H9 (cell line): ENCODE data around the gene PA2G4. TPM values are rescaled to one million over a fixed set of nuclear protein-coding genes. Genes with fewer than 3 reads are reported as not detected.

ENCODE experiments used
- DNase-seq: peaks from one replicate; pipeline ENCODE4 v3.0.0-alpha.2; 2017
- H2AFZ ChIP-seq: one replicate; pipeline ENCODE4 v1.6.1; 2013; ENCODE audit warnings: mild to moderate bottlenecking, low read length, control low read depth, moderate library complexity
- H2AK5ac ChIP-seq: 2 replicates; pipeline ENCODE4 v1.6.1; 2013; ENCODE audit warnings: low read length, control low read depth, mixed read lengths; ENCODE audit not compliant: insufficient read length
- H2BK120ac ChIP-seq: one replicate; pipeline ENCODE4 v1.6.1; 2013; ENCODE audit warnings: low read depth, mild to moderate bottlenecking, low read length, control low read depth, inconsistent platforms; ENCODE audit not compliant: poor library complexity, severe bottlenecking
- H2BK12ac ChIP-seq: 2 replicates; pipeline ENCODE4 v1.6.1; 2013; ENCODE audit warnings: low read length, control low read depth, mixed read lengths, low read depth; ENCODE audit not compliant: insufficient read length
- H2BK15ac ChIP-seq: 2 replicates; pipeline ENCODE4 v1.6.1; 2013; ENCODE audit warnings: low read depth, low read length, control low read depth
- H2BK20ac ChIP-seq: one replicate; pipeline ENCODE4 v1.6.1; 2013; ENCODE audit warnings: low read depth, mild to moderate bottlenecking, low read length, control low read depth, inconsistent platforms; ENCODE audit not compliant: poor library complexity, severe bottlenecking
- H2BK5ac ChIP-seq: 2 replicates; pipeline ENCODE4 v1.6.1; 2013; ENCODE audit warnings: low read length, control low read depth, mixed read lengths; ENCODE audit not compliant: insufficient read length
- H3K14ac ChIP-seq: 2 replicates; pipeline ENCODE4 v1.6.1; 2013; ENCODE audit warnings: low read length, control low read depth; ENCODE audit not compliant: insufficient read depth
- H3K18ac ChIP-seq: 2 replicates; pipeline ENCODE4 v1.6.1; 2013; ENCODE audit warnings: low read depth, mild to moderate bottlenecking, mixed read lengths, low read length, control low read depth; ENCODE audit not compliant: insufficient read length
- H3K23ac ChIP-seq: 2 replicates; pipeline ENCODE4 v1.6.1; 2013; ENCODE audit warnings: low read length, control low read depth, mixed read lengths, low read depth; ENCODE audit not compliant: insufficient read length
- H3K23me2 ChIP-seq: 2 replicates; pipeline ENCODE4 v1.6.1; 2013; ENCODE audit warnings: low read depth, mild to moderate bottlenecking, mixed read lengths, low read length, control low read depth; ENCODE audit not compliant: insufficient read length, poor library complexity, severe bottlenecking
- H3K27ac ChIP-seq: 2 replicates; pipeline ENCODE4 v1.5.1; 2013; ENCODE audit warnings: low read length, control low read depth, mixed read lengths, low read depth; ENCODE audit not compliant: insufficient read length
- H3K27me3 ChIP-seq: 2 replicates; pipeline ENCODE4 v1.6.1; 2013; ENCODE audit warnings: low read length, control low read depth, inconsistent platforms; ENCODE audit not compliant: insufficient read depth
- H3K4ac ChIP-seq: 2 replicates; pipeline ENCODE4 v1.6.1; 2013; ENCODE audit warnings: low read depth, mild to moderate bottlenecking, control low read depth, inconsistent platforms, low read length, moderate library complexity
- H3K4me1 ChIP-seq: 2 replicates; pipeline ENCODE4 v1.6.1; 2013; ENCODE audit warnings: low read length, control low read depth, inconsistent platforms; ENCODE audit not compliant: insufficient read depth
- H3K4me2 ChIP-seq: 2 replicates; pipeline ENCODE4 v1.6.1; 2013; ENCODE audit warnings: low read length, control low read depth, mixed read lengths; ENCODE audit not compliant: insufficient read length, insufficient read depth
- H3K56ac ChIP-seq: 2 replicates; pipeline ENCODE4 v1.6.1; 2013; ENCODE audit warnings: low read depth, mild to moderate bottlenecking, mixed read lengths, low read length, control low read depth; ENCODE audit not compliant: insufficient read length
- H3K79me1 ChIP-seq: 2 replicates; pipeline ENCODE4 v1.6.1; 2013; ENCODE audit warnings: low read depth, mild to moderate bottlenecking, moderate library complexity, low read length, control low read depth, inconsistent platforms; ENCODE audit not compliant: insufficient read depth, poor library complexity, severe bottlenecking
- H3K79me2 ChIP-seq: 2 replicates; pipeline ENCODE4 v1.6.1; 2013; ENCODE audit warnings: low read length, control low read depth, inconsistent platforms; ENCODE audit not compliant: insufficient read depth
- H3K9ac ChIP-seq: 2 replicates; pipeline ENCODE4 v1.6.1; 2013; ENCODE audit warnings: low read length, control low read depth, mixed read lengths; ENCODE audit not compliant: insufficient read length; ENCODE audit errors: extremely low read depth
- H3K9me3 ChIP-seq: one replicate; pipeline ENCODE4 v1.6.1; 2013; ENCODE audit warnings: low read depth, low read length, inconsistent platforms; ENCODE audit not compliant: control insufficient read depth
- H3T11ph ChIP-seq: one replicate; pipeline ENCODE4 v1.6.1; 2013; ENCODE audit warnings: mild to moderate bottlenecking, low read length, control low read depth, inconsistent platforms
- H4K20me1 ChIP-seq: one replicate; pipeline ENCODE4 v1.6.1; 2013; ENCODE audit not compliant: control insufficient read depth, insufficient read length, insufficient read depth
- H4K5ac ChIP-seq: 2 replicates; pipeline ENCODE4 v1.6.1; 2013; ENCODE audit warnings: low read depth, mild to moderate bottlenecking, mixed read lengths, low read length, control low read depth; ENCODE audit not compliant: insufficient read length
- H4K8ac ChIP-seq: replicated peaks from 2 replicates; pipeline ENCODE4 v1.6.1; 2013; ENCODE audit warnings: low read length, control low read depth, mixed read lengths, low read depth; ENCODE audit not compliant: insufficient read length
- H4K91ac ChIP-seq: 2 replicates; pipeline ENCODE4 v1.6.1; 2013; ENCODE audit warnings: low read depth, mild to moderate bottlenecking, moderate library complexity, mixed read lengths, low read length, control low read depth; ENCODE audit not compliant: insufficient read length
- H3K27ac Mint-ChIP-seq, 3 experiments: 2 replicates in 2 of 3; 3 replicates in 1 of 3; pipeline ENCODE4 v1.8.0; 2020 to 2021; ENCODE audit warnings: mixed read lengths in 3 of 3, mild to moderate bottlenecking in 1 of 3, moderate library complexity in 1 of 3
- H3K27me3 Mint-ChIP-seq: 2 replicates; pipeline ENCODE4 v1.8.0; 2021; ENCODE audit warnings: low read depth, mild to moderate bottlenecking, moderate library complexity, mixed read lengths
- H3K36me3 Mint-ChIP-seq, 3 experiments: 2 replicates in 2 of 3; 3 replicates in 1 of 3; pipeline ENCODE4 v1.8.0; 2020 to 2021; ENCODE audit warnings: low read depth in 3 of 3, mixed read lengths in 3 of 3; ENCODE audit not compliant: insufficient read depth in 1 of 3
- H3K4me1 Mint-ChIP-seq, 2 experiments: 2 replicates each; pipeline ENCODE4 v1.8.0; 2020; ENCODE audit warnings: mixed read lengths in 2 of 2
- H3K4me3 Mint-ChIP-seq, 2 experiments: 2 replicates in 1 of 2; 3 replicates in 1 of 2; pipeline ENCODE4 v1.8.0; 2020 to 2021; ENCODE audit warnings: mild to moderate bottlenecking in 2 of 2, mixed read lengths in 2 of 2, moderate library complexity in 1 of 2
- H3K9me3 Mint-ChIP-seq, 2 experiments: 2 replicates in 1 of 2; 3 replicates in 1 of 2; pipeline ENCODE4 v1.8.0; 2020; ENCODE audit warnings: mild to moderate bottlenecking in 2 of 2, mixed read lengths in 2 of 2, moderate library complexity in 1 of 2
- CTCF ChIP-seq: fragments of 200-600 bp; sonication (generic); conservative IDR thresholded peaks from 3 replicates; pipeline ENCODE4 v1.8.0; 2021; ENCODE audit warnings: antibody characterized with exemption, mild to moderate bottlenecking
- WGBS: extraction: QIAGEN DNeasy Blood & Tissue Kit; methylation state at CpG from one replicate; pipeline ENCODE4 v1.1.7; 2013; ENCODE audit warnings: missing lambda C conversion rate, low lambda C conversion rate, mixed read lengths; ENCODE audit not compliant: insufficient read length; ENCODE audit errors: extremely low coverage; 5-methylcytosine and 5-hydroxymethylcytosine counted together
- total RNA-seq: library from RNA; stranded (reverse); gene quantifications from 2 replicates; pipeline ENCODE4 v1.2.1, GENCODE V29; 2021

The PA2G4 gene
- total RNA-seq, 1 experiment from 2014 or later: 248 TPM

GRCh38 chr12:56119361-56119796 is 15.0 kb downstream of the PA2G4 start:
- Histone ChIP-seq H4K8ac (no peak overlapping the region), H2AFZ (no peak overlapping the region), H3K4me1 (no peaks in the 10 kb centered on the region; the same call in 1 of the 2 replicates), H3K23me2 (peaks cover 8% of the 10 kb centered on the region), H3K4me2 (peak overlapping the region; percentile 70), H3K14ac (no peak overlapping the region), H3K9me3 (no peaks in the 10 kb centered on the region), H3T11ph (no peak overlapping the region), H3K27ac (no peak overlapping the region), H3K23ac (no peak overlapping the region), H4K91ac (no peak overlapping the region), H4K20me1 (no peaks in the 10 kb centered on the region), H3K56ac (no peak overlapping the region), H2BK12ac (no peak overlapping the region), H2BK5ac (no peak overlapping the region), H3K79me1 (no peaks in the 10 kb centered on the region), H3K9ac (peak overlapping the region; percentile 61), H2BK120ac (no peak overlapping the region), H3K4ac (no peak overlapping the region), H3K18ac (no peak overlapping the region), H2BK15ac (no peak overlapping the region), H2AK5ac (no peak overlapping the region), H4K5ac (no peak overlapping the region), H2BK20ac (no peak overlapping the region), H3K27me3 (no peaks in the 10 kb centered on the region), H3K79me2 (peaks cover 3% of the 10 kb centered on the region; the same call in 1 of the 2 replicates)
- H3K27me3 Mint-ChIP-seq: peaks cover 2% of the 10 kb centered on the region; the same call in 1 of the 2 replicates
- H3K9me3 Mint-ChIP-seq: peaks cover 3 to 7% of the 10 kb centered on the region in 2 experiments; a peak in 2 of 5 replicates
- H3K4me1 Mint-ChIP-seq: peaks cover 25 to 27% of the 10 kb centered on the region in 2 experiments
- WGBS: no CpG with 5 or more reads among the region's 2 CpGs
- H3K36me3 Mint-ChIP-seq: peaks cover 27 to 44% (median 37%) of the 10 kb centered on the region in 3 experiments
- peak overlapping the region; percentile 97 to 98 for H3K4me3 Mint-ChIP-seq
- peak; percentile 86 for TF ChIP-seq CTCF
- DNase-seq: peak; percentile 90
- peak overlapping the region; percentile 74 to 99 (median 94) for H3K27ac Mint-ChIP-seq
